ENCODE data around the gene LRRC8E.
"Not testable (repeated sequence)": the region's sequence is repeated elsewhere in the genome, so short reads cannot be mapped to it uniquely, and the experiment has no call there.

LRRC8E gene

GRCh38 chr19:7888826-7889217, 512 bp downstream of the LRRC8E start:
- no peak for TF ChIP-seq CTCF (IDR thresholded peaks at IDR 0.05; ENCODE audit: insufficient read depth, low read depth, low read length, missing control alignments)
- DNase-seq (ENCODE audit: low read depth): no peak
- H3K4me3 ChIP-seq (ENCODE audit: low read depth, low read length): no peak overlapping the region

GRCh38 chr19:7893362-7894101, 5.2 kb downstream of the LRRC8E start:
- H3K4me3 ChIP-seq (ENCODE audit: low read depth, low read length); DNase-seq (ENCODE audit: low read depth): not testable (repeated sequence)

- no peak overlapping the region for H3K4me3 ChIP-seq (ENCODE audit: low read depth, low read length)
- no peak for TF ChIP-seq CTCF (IDR thresholded peaks at IDR 0.05; ENCODE audit: insufficient read depth, low read depth, low read length, missing control alignments)
- no peak for DNase-seq (ENCODE audit: low read depth)
Measured at GRCh38 chr19:7894612-7895309, 6.5 kb downstream of the LRRC8E start.

GRCh38 chr19:7895565-7895964, 7.3 kb downstream of the LRRC8E start:
- TF ChIP-seq CTCF (IDR thresholded peaks at IDR 0.05; ENCODE audit: insufficient read depth, low read depth, low read length, missing control alignments): no peak
- no peak for DNase-seq (ENCODE audit: low read depth)
- H3K4me3 ChIP-seq (ENCODE audit: low read depth, low read length): no peak overlapping the region

- H3K4me3 ChIP-seq (ENCODE audit: low read depth, low read length): no peak overlapping the region
- TF ChIP-seq CTCF (IDR thresholded peaks at IDR 0.05; ENCODE audit: insufficient read depth, low read depth, low read length, missing control alignments): no peak
- no peak for DNase-seq (ENCODE audit: low read depth)
Measured at GRCh38 chr19:7897292-7897691, 9.0 kb downstream of the LRRC8E start.

- H3K4me3 ChIP-seq (ENCODE audit: low read depth, low read length): no peak overlapping the region
- TF ChIP-seq CTCF (IDR thresholded peaks at IDR 0.05; ENCODE audit: insufficient read depth, low read depth, low read length, missing control alignments): no peak
- DNase-seq (ENCODE audit: low read depth): no peak
Measured at GRCh38 chr19:7898967-7899366, 10.7 kb downstream of the LRRC8E start.

- no peak for DNase-seq (ENCODE audit: low read depth)
Measured at GRCh38 chr19:7899751-7900378, 11.6 kb downstream of the LRRC8E start.

More at GRCh38 chr19:7899751-7900378, 11.6 kb downstream of the LRRC8E start:
- TF ChIP-seq CTCF (IDR thresholded peaks at IDR 0.05; ENCODE audit: insufficient read depth, low read depth, low read length, missing control alignments): no peak
- no peak overlapping the region for H3K4me3 ChIP-seq (ENCODE audit: low read depth, low read length)
